Lung (tissue), 12 donors: ENCODE measurements around the gene ADAMTSL5. TPM values are rescaled to one million over a fixed set of nuclear protein-coding genes. Genes with fewer than 3 reads are reported as not detected.

Experiments
- ATAC-seq: fragments of 200-7000 bp; cut with Tn5 transposase; one replicate; pipeline ENCODE4 v1.9.1; 2020; ENCODE audit warnings: moderate number of reproducible peaks; ENCODE audit not compliant: insufficient read depth, low FRiP score
- DNase-seq, 3 donors: peaks; one replicate each; pipeline ENCODE4 v3.0.0-alpha.2; 2013 to 2017
- H3K27ac ChIP-seq, 2 donors: one replicate each; pipeline ENCODE4 v1.5.1; 2013; ENCODE audit warnings: mild to moderate bottlenecking in 2 of 2, moderate library complexity in 2 of 2, control low read depth in 1 of 2, inconsistent platforms in 1 of 2, low read depth in 1 of 2, low read length in 1 of 2
- H3K27me3 ChIP-seq, 3 donors: one replicate each; pipeline ENCODE4 v1.5.1; 2013; ENCODE audit warnings: low read length in 2 of 3; ENCODE audit not compliant: control insufficient read depth in 3 of 3, insufficient read depth in 3 of 3
- H3K36me3 ChIP-seq, 4 donors: one replicate each; pipeline ENCODE4 v1.5.1; 2013; ENCODE audit warnings: low read length in 4 of 4, mild to moderate bottlenecking in 1 of 4, moderate library complexity in 1 of 4; ENCODE audit not compliant: control insufficient read depth in 4 of 4, insufficient read depth in 4 of 4
- H3K4me1 ChIP-seq, 5 donors: one replicate each; pipeline ENCODE4 v1.5.1; 2013; ENCODE audit warnings: low read length in 5 of 5, mild to moderate bottlenecking in 2 of 5, moderate library complexity in 1 of 5; ENCODE audit not compliant: control insufficient read depth in 5 of 5, insufficient read depth in 5 of 5
- H3K4me3 ChIP-seq: one replicate; pipeline ENCODE4 v1.5.1; 2013; ENCODE audit warnings: mild to moderate bottlenecking, control low read depth, moderate library complexity
- H3K9ac ChIP-seq, 2 donors: one replicate each; pipeline ENCODE4 v1.5.1; 2013; ENCODE audit warnings: low read length in 2 of 2, control low read depth in 1 of 2; ENCODE audit not compliant: insufficient read depth in 1 of 2
- H3K9me3 ChIP-seq, 4 donors: one replicate each; pipeline ENCODE4 v1.5.1; 2013; ENCODE audit warnings: low read length in 3 of 4, mild to moderate bottlenecking in 1 of 4, moderate library complexity in 1 of 4; ENCODE audit not compliant: control insufficient read depth in 4 of 4, insufficient read depth in 3 of 4
- CTCF ChIP-seq: IDR thresholded peaks from 2 replicates; pipeline ENCODE4 v1.5.1; 2012; ENCODE audit warnings: mild to moderate bottlenecking; ENCODE audit errors: control extremely low read depth, extremely low read depth
- WGBS, 2 donors: extraction: QIAGEN DNeasy Blood & Tissue Kit; methylation state at CpG; one replicate each; pipeline ENCODE4 v1.1.7; 2013; 5-methylcytosine and 5-hydroxymethylcytosine counted together
- polyA plus RNA-seq, 2 donors: library from polyadenylated mRNA; stranded (reverse); fragments of 200-250 nt; gene quantifications; one replicate each; pipeline ENCODE4 v1.2.1, GENCODE V29; 2013
- total RNA-seq, 2 donors: library from RNA; depleted of rRNA in 1 of 2; stranded (reverse); fragments of >200 nt in 1 of 2; gene quantifications; one replicate each; pipeline ENCODE4 v1.2.1, GENCODE V29; 2014 to 2021
- donor health status: control.
- donor health status: control.
- donor health status: Bipolar disorder and iron deficiency.
- donor health status: healthy.
- donor health status: DM: yes; HTN: yes; CAD: no.

ADAMTSL5 gene
- total and polyA plus RNA-seq, 4 donors, result 0.97 to 2.8 (median 1.4) TPM

DNA sequence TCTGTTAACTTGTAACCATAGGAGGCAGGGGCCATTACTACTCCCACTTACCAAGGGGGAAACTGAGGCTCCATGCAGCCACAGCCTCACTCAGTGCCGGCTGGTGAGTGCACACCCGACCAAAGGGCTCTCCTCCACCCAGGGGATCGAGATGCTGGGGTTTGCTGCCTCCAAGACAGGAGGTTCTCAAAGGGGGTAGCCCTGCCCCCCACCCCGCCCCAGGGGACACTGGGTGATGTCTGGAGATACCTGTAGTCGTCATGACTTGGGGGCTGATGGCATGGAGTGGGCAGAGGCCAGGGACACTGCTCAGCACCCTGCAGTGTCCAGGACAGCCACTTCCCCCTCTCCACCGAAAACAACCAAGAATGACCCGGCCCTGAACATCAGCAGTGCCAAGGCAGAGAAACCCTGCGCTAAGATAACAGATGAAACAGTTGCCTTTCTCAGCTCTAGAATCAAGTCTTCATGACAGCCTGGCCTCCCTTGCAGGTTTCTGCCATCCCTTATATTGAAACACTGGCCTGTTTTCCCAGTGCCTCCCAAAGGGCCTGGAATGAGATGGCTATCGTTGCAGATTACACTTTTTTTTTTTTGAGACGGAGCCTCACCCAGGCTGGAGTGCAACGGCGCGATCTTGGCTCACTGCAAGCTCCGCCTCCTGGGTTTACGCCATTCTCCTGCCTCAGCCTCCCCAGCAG is 18.6 kb downstream of the ADAMTSL5 start:
- Histone ChIP-seq H3K27me3 (peaks cover 3 to 12% (median 5%) of the 10 kb centered on the region in 3 donors), H3K9me3 (peaks cover 0 to 2% (median 0%) of the 10 kb centered on the region in 4 donors)
- 68 to 80% methylated on average over 15 of the region's 15 CpGs for WGBS, 2 donors

DNA sequence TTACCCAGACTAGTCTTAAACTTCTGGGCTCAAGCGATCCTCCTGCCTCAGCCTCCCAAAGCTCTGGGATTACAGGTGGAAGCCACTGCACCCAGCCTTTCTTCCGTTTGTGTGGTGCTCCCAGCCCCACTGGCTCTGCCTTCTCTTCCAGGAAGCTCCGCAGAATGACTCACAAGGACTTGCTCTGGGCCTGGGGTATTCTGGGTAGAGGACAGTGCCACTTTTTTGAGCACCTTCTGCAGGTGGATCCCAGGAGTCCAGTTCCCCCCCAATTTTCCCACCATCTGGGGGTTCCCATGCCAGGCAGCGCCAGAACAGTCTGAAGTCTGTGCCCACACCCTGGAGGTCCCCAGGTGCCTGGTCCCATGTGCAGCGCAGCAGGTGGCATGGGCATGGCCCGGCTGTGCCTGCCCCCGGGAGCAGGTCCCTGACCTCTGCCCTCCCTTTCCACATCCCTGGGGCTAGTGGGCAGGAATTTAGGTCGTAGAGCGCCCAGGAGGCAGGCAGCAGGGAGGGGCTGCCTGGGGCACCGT is 20.3 kb downstream of the ADAMTSL5 start:
- ATAC-seq (no peak), DNase-seq (no peak)
- H3K36me3 ChIP-seq, result no peaks in the 10 kb centered on the region
- 75 to 87% methylated on average over 10 of the region's 10 CpGs for WGBS, 2 donors
- no peak for TF ChIP-seq CTCF
- no peak overlapping the region for H3K27ac ChIP-seq
- no peak overlapping the region for H3K4me3 ChIP-seq
- peaks cover 0 to 2% (median 0%) of the 10 kb centered on the region in 4 donors for H3K9me3 ChIP-seq
- H3K27me3 ChIP-seq, result peaks cover 3 to 12% (median 5%) of the 10 kb centered on the region in 3 donors
- H3K9ac ChIP-seq, result no peak overlapping the region
- peaks cover 0 to 15% (median 3%) of the 10 kb centered on the region in 5 donors for H3K4me1 ChIP-seq

More for the DNA sequence above, 18.6 kb downstream of the ADAMTSL5 start:
- no peak for TF ChIP-seq CTCF
- no peaks in the 10 kb centered on the region for H3K36me3 ChIP-seq
- ATAC-seq, result no peak
- H3K27ac ChIP-seq, result no peak overlapping the region
- peaks cover 0 to 15% (median 3%) of the 10 kb centered on the region in 5 donors for H3K4me1 ChIP-seq
- DNase-seq, result no peak
- no peak overlapping the region for H3K9ac ChIP-seq
- H3K4me3 ChIP-seq, result no peak overlapping the region

DNA sequence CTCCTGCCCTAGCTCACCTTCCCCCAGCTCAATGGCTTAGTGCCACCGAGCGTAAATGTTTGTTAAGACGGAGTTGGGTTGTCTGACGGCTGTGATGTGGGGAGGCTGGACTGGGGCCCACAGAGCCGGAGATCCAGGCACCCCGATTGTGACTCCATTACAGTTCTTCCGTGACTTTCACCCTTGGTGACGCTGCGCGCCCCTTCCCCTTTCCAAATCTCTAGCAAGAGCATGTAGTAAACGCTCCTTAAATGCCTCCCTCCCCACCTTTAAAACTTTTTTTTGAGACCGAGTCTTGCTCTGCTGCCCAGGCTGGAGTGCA is 21.0 kb downstream of the ADAMTSL5 start:
- H3K36me3 ChIP-seq, result no peaks in the 10 kb centered on the region
- 50 to 58% methylated on average over 12 of the region's 12 CpGs for WGBS, 2 donors
- DNase-seq (no peak), ATAC-seq (no peak)
- H3K4me1 ChIP-seq, result peaks cover 0 to 15% (median 3%) of the 10 kb centered on the region in 5 donors
- peaks cover 0 to 2% (median 0%) of the 10 kb centered on the region in 4 donors for H3K9me3 ChIP-seq
- H3K27me3 ChIP-seq, result peaks cover 0 to 12% (median 2%) of the 10 kb centered on the region in 3 donors
- H3K27ac ChIP-seq, result no peak overlapping the region
- no peak for TF ChIP-seq CTCF
- H3K4me3 ChIP-seq, result no peak overlapping the region
- H3K9ac ChIP-seq, result no peak overlapping the region
